ENCODE measurements around the gene SLC6A13. TPM values are rescaled to one million over a fixed set of nuclear protein-coding genes. Genes with fewer than 3 reads are reported as not detected.
A peak's percentile ranks its signal among the peaks of the same experiment; 100 is the strongest.

The SLC6A13 gene
- total RNA-seq, 1 donor from 2014 or later = 0.91 TPM

DNA sequence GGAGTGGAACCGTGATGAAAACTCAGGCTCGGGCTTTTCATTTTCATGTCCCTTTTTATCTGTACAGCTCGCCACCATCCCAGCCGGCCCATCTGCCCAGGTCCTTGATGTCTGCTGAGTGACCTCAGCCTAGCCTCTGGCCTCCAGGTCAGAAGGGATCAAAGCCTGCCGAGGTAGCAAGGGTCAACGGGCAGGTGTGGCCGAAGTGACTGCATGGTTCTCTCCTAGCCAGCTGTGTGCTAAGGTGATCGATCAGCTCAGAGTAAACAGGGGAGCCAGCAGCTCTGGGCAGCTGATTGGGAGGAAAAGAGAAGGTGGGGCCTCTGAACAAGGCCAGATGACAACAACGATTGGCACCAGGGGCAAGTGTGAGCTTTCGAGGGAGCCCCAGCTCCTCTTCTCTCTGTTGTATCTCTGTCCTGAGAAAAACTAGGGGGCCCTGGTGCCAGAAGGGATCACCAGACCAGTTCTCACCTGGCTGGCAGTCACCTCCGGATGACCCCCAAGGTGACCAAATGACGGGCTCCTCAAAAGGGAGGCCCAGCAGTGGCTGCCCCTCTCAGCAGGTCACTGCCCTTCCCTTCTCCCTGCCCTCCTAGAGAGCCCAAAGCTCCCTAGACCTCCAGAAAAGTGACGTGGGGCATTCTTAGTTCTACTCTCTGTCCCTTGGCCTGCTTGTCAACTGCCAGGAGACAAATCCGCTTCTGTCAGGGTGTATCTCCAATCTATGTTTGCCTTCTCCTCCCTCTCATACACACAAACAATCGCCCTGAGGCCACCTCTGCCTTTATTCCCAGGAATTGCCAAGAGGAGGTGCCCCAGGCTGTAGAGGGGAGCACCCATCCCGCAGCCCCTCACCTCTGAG is 52.1 kb downstream of the SLC6A13 start:
- H3K36me3 Mint-ChIP-seq (ENCODE audit: unreplicated experiment) = peaks cover 5% of the 10 kb centered on the region
- H3K27ac Mint-ChIP-seq (ENCODE audit: unreplicated experiment) = peak overlapping the region; percentile 12
- no peak for DNase-seq
- H3K4me3 Mint-ChIP-seq (ENCODE audit: unreplicated experiment) = no peak overlapping the region
- peaks cover 9% of the 10 kb centered on the region for H3K9me3 Mint-ChIP-seq (ENCODE audit: unreplicated experiment)
- H3K4me1 Mint-ChIP-seq (ENCODE audit: low read depth, unreplicated experiment) = peaks cover 15% of the 10 kb centered on the region
- H3K27me3 Mint-ChIP-seq (ENCODE audit: unreplicated experiment) = peaks cover 8% of the 10 kb centered on the region
- no peak for TF ChIP-seq CTCF (IDR thresholded peaks at IDR 0.05; ENCODE audit: partially characterized antibody, unreplicated experiment)

DNA sequence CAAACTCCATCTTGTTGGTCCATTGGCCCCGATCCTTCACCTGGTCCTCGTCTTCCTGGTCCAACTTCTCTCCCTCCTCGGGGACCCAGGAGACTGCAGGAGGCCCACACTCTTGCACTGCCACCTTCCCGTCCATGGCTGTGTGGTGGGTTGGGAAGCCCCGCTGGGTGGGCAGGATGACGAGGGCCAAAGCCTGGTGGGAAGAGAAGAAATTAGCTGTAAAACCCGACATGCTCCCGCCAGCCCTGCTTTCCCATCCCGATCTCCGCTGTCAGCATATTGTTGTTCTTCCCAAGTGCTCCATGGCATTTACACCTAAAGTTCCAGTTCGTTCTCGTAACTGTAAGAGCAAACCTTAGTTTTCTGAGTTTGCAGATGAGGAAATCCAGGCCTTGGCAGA is 52.8 kb downstream of the SLC6A13 start:
- no peak for TF ChIP-seq CTCF (IDR thresholded peaks at IDR 0.05; ENCODE audit: partially characterized antibody, unreplicated experiment)
- peaks cover 8% of the 10 kb centered on the region for H3K27me3 Mint-ChIP-seq (ENCODE audit: unreplicated experiment)
- peaks cover 15% of the 10 kb centered on the region for H3K4me1 Mint-ChIP-seq (ENCODE audit: low read depth, unreplicated experiment)
- no peak for DNase-seq
- H3K36me3 Mint-ChIP-seq (ENCODE audit: unreplicated experiment) = peaks cover 5% of the 10 kb centered on the region
- no peak overlapping the region for H3K27ac Mint-ChIP-seq (ENCODE audit: unreplicated experiment)
- H3K4me3 Mint-ChIP-seq (ENCODE audit: unreplicated experiment) = no peak overlapping the region
- peaks cover 9% of the 10 kb centered on the region for H3K9me3 Mint-ChIP-seq (ENCODE audit: unreplicated experiment)

DNA sequence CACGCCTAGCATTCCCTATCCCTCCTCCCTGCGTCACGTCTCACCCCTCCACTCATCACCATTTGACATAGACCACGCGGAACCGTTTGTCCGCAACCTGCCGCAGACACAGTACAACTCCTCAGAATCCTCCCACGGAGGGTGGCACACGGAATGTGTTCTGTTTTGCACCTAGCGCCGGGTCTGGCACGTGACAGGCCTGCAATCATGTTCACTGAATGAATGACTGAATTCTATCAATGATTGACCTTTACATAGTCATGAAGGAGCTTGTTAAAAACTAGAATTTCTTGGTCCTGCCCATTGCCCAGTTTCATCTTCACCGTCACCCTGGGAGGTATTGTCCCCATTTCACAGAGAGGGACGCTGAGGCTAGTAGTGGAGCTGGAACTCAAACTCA is 53.4 kb downstream of the SLC6A13 start:
- Mint-ChIP-seq H3K27ac (ENCODE audit: unreplicated experiment) (no peak overlapping the region), H3K36me3 (ENCODE audit: unreplicated experiment) (peaks cover 5% of the 10 kb centered on the region), H3K4me3 (ENCODE audit: unreplicated experiment) (no peak overlapping the region), H3K9me3 (ENCODE audit: unreplicated experiment) (peaks cover 9% of the 10 kb centered on the region), H3K27me3 (ENCODE audit: unreplicated experiment) (peaks cover 11% of the 10 kb centered on the region), H3K4me1 (ENCODE audit: low read depth, unreplicated experiment) (peaks cover 15% of the 10 kb centered on the region)
- no peak for DNase-seq
- TF ChIP-seq CTCF (IDR thresholded peaks at IDR 0.05; ENCODE audit: partially characterized antibody, unreplicated experiment) = no peak

- H3K4me3 Mint-ChIP-seq (ENCODE audit: unreplicated experiment) = no peak overlapping the region
These were observed 53.8 kb downstream of the SLC6A13 start for GRCh38 chr12:208813-209212.

More at GRCh38 chr12:208813-209212, 53.8 kb downstream of the SLC6A13 start:
- no peak for DNase-seq
- H3K27ac Mint-ChIP-seq (ENCODE audit: unreplicated experiment) = no peak overlapping the region
- peaks cover 5% of the 10 kb centered on the region for H3K36me3 Mint-ChIP-seq (ENCODE audit: unreplicated experiment)
- TF ChIP-seq CTCF (IDR thresholded peaks at IDR 0.05; ENCODE audit: partially characterized antibody, unreplicated experiment) = no peak
- peaks cover 11% of the 10 kb centered on the region for H3K27me3 Mint-ChIP-seq (ENCODE audit: unreplicated experiment)
- peaks cover 14% of the 10 kb centered on the region for H3K4me1 Mint-ChIP-seq (ENCODE audit: low read depth, unreplicated experiment)
- H3K9me3 Mint-ChIP-seq (ENCODE audit: unreplicated experiment) = peaks cover 9% of the 10 kb centered on the region

All from glutamatergic neuron (in vitro differentiated cells).